ENCODE measurements around the gene PUM1. TPM values are rescaled to one million over a fixed set of nuclear protein-coding genes. Genes with fewer than 3 reads are reported as not detected.
"Not testable (repeated sequence)": the region's sequence is repeated elsewhere in the genome, so short reads cannot be mapped to it uniquely, and the experiment has no call there.

The PUM1 gene
- total RNA-seq, 2 donors from 2014 or later: 80.3 to 120 TPM

GRCh38 chr1:31095985-31096384, 30.5 kb upstream of the PUM1 start:
- Histone ChIP-seq H3K27me3 (replicated peaks; ENCODE audit: insufficient read depth) (no peaks in the 10 kb centered on the region), H3K27ac (no peak overlapping the region), H3K36me3 (no peaks in the 10 kb centered on the region), H3K9me3 (no peaks in the 10 kb centered on the region), H3K4me3 (no peak overlapping the region), H3K4me1 (replicated peaks) (no peaks in the 10 kb centered on the region)
- TF ChIP-seq CTCF (IDR thresholded peaks at IDR 0.05): no peak
- no peak for TF ChIP-seq POLR2AphosphoS5 (IDR thresholded peaks at IDR 0.05)
- TF ChIP-seq POLR2A (IDR thresholded peaks at IDR 0.05): no peak
- WGBS: 77% methylated on average over 6 of the region's 6 CpGs
- DNase-seq (ENCODE audit: low spot score): no peak
- intact Hi-C loops (cut with DNase I): no loop called here

- Histone ChIP-seq H3K27ac (no peak overlapping the region), H3K9me3 (no peaks in the 10 kb centered on the region), H3K4me3 (no peak overlapping the region), H3K4me1 (replicated peaks) (no peaks in the 10 kb centered on the region), H3K36me3 (no peaks in the 10 kb centered on the region), H3K27me3 (replicated peaks; ENCODE audit: insufficient read depth) (no peaks in the 10 kb centered on the region)
- DNase-seq (ENCODE audit: low spot score): no peak
- TF ChIP-seq CTCF (IDR thresholded peaks at IDR 0.05) (no peak), POLR2AphosphoS5 (IDR thresholded peaks at IDR 0.05) (no peak), POLR2A (IDR thresholded peaks at IDR 0.05) (no peak)
- 95% methylated on average over 12 of the region's 12 CpGs for WGBS
- intact Hi-C loops (cut with DNase I): no loop called here
These were observed 29.9 kb upstream of the PUM1 start for GRCh38 chr1:31095298-31095981.

- H3K9me3 ChIP-seq; H3K4me3 ChIP-seq; H3K4me1 ChIP-seq (replicated peaks); intact Hi-C loops (cut with DNase I); H3K27me3 ChIP-seq (replicated peaks; ENCODE audit: insufficient read depth); DNase-seq (ENCODE audit: low spot score); H3K36me3 ChIP-seq; H3K27ac ChIP-seq: not testable (repeated sequence)
- WGBS: 74% methylated on average over 3 of the region's 3 CpGs
These were observed 22.6 kb upstream of the PUM1 start for GRCh38 chr1:31088081-31088480.

- intact Hi-C loops (cut with DNase I): no loop called here
- WGBS: 77% methylated on average over 16 of the region's 16 CpGs
- H3K4me3 ChIP-seq: no peak overlapping the region
- no peak for DNase-seq (ENCODE audit: low spot score)
- H3K4me1 ChIP-seq (replicated peaks): no peaks in the 10 kb centered on the region
- H3K36me3 ChIP-seq: no peaks in the 10 kb centered on the region
- H3K9me3 ChIP-seq: no peaks in the 10 kb centered on the region
- H3K27ac ChIP-seq: no peak overlapping the region
- TF ChIP-seq POLR2A (IDR thresholded peaks at IDR 0.05): no peak
- no peak for TF ChIP-seq CTCF (IDR thresholded peaks at IDR 0.05)
- no peak for TF ChIP-seq POLR2AphosphoS5 (IDR thresholded peaks at IDR 0.05)
- H3K27me3 ChIP-seq (replicated peaks; ENCODE audit: insufficient read depth): no peaks in the 10 kb centered on the region
These were observed 19.5 kb upstream of the PUM1 start for GRCh38 chr1:31084782-31085569.

GRCh38 chr1:31082385-31082784, 16.9 kb upstream of the PUM1 start:
- intact Hi-C loops (cut with DNase I): no loop called here
- 94% methylated on average over 3 of the region's 3 CpGs for WGBS
- Histone ChIP-seq H3K4me1 (replicated peaks) (no peaks in the 10 kb centered on the region), H3K27ac (no peak overlapping the region), H3K36me3 (no peaks in the 10 kb centered on the region), H3K9me3 (no peaks in the 10 kb centered on the region), H3K27me3 (replicated peaks; ENCODE audit: insufficient read depth) (no peaks in the 10 kb centered on the region), H3K4me3 (no peak overlapping the region)
- DNase-seq (ENCODE audit: low spot score): no peak
- no peak for TF ChIP-seq POLR2A (IDR thresholded peaks at IDR 0.05)
- TF ChIP-seq POLR2AphosphoS5 (IDR thresholded peaks at IDR 0.05): no peak

All from prostate gland (tissue), 2 donors.